Psoas muscle (tissue), 8 donors: ENCODE data around the gene CHRND. TPM values are rescaled to one million over a fixed set of nuclear protein-coding genes. Genes with fewer than 3 reads are reported as not detected.

Experiments
- ATAC-seq, 4 donors: fragments of 200-7000 bp; cut with Tn5 transposase; one replicate each; pipeline ENCODE4 v1.9.1; 2020; ENCODE audit warnings: moderate library complexity in 3 of 4, mild to moderate bottlenecking in 2 of 4
- DNase-seq, 2 donors: peaks; one replicate each; pipeline ENCODE4 v3.0.0-alpha.2; 2020
- H3K27ac ChIP-seq: fragments of 200-600 bp; one replicate; pipeline ENCODE4 v1.8.0; 2022
- H3K27me3 ChIP-seq, 3 donors: fragments of 200-600 bp in 1 of 3; one replicate each; pipeline versions ENCODE4 v1.6.1 to v1.8.0; 2013 to 2022; ENCODE audit warnings: low read length in 2 of 3, mild to moderate bottlenecking in 2 of 3, moderate library complexity in 1 of 3; ENCODE audit not compliant: insufficient read depth in 3 of 3
- H3K36me3 ChIP-seq, 2 donors: fragments of 200-600 bp in 1 of 2; one replicate each; pipeline versions ENCODE4 v1.6.1 to v1.8.0; 2013 to 2022; ENCODE audit warnings: low read depth in 1 of 2, mild to moderate bottlenecking in 1 of 2, moderate library complexity in 1 of 2; ENCODE audit not compliant: insufficient read depth in 1 of 2
- H3K4me1 ChIP-seq: fragments of 200-600 bp; one replicate; pipeline ENCODE4 v1.8.0; 2022
- H3K4me3 ChIP-seq: fragments of 200-600 bp; one replicate; pipeline ENCODE4 v1.8.0; 2022; ENCODE audit warnings: mild to moderate bottlenecking
- H3K9me3 ChIP-seq: fragments of 200-600 bp; one replicate; pipeline ENCODE4 v1.8.0; 2022
- WGBS, 3 donors: extraction: QIAGEN DNeasy Blood & Tissue Kit; methylation state at CpG; one replicate each; pipeline versions ENCODE4 v1.1.6 to v1.1.7; 2013; 5-methylcytosine and 5-hydroxymethylcytosine counted together
- intact Hi-C, 2 donors: fragments of 100-400 bp; cut with DNase I; formaldehyde crosslinking; loops; one replicate each; pipeline versions ENCODE4 v1.11.0 to v1.14.2; 2022
- polyA plus RNA-seq, 3 donors: library from polyadenylated mRNA; stranded (reverse); fragments of 200-250 nt; gene quantifications; one replicate each; pipeline ENCODE4 v1.2.3, GENCODE V29; 2013
- total RNA-seq, 4 donors: library from RNA; stranded (reverse); fragmentation: NEBNext Ultra II Directional in 2 of 4; extraction: Animal tissue kit (Norgen Biotek cat#: 25700) in 2 of 4; gene quantifications; one replicate each; pipeline versions ENCODE4 v1.2.1 to v1.2.4, GENCODE V29; 2021 to 2023
- TF ChIP-seq, protein P1 (sequence below): fragments of 200-600 bp; IDR thresholded peaks from one replicate; pipeline ENCODE4 v1.8.0; 2022; ENCODE audit warnings: antibody characterized with exemption
- donor health status: healthy with polysubstance abuse.
- donor health status: DM: no; HTN: no; CAD: no; lungs with moderate emphysema.
- donor health status: Bipolar disorder and iron deficiency.
- donor health status: healthy.
- donor health status: DM: yes; HTN: yes; CAD: no.
- donor health status: DM: no; HTN: no; CAD: no.
- donor health status: DM: no; HTN: no; CAD: no.
- donor health status: DM: yes; HTN: yes; CAD: no.

The CHRND gene
- total and polyA plus RNA-seq, 7 donors = 6.5 to 300 (median 58.8) TPM

DNA sequence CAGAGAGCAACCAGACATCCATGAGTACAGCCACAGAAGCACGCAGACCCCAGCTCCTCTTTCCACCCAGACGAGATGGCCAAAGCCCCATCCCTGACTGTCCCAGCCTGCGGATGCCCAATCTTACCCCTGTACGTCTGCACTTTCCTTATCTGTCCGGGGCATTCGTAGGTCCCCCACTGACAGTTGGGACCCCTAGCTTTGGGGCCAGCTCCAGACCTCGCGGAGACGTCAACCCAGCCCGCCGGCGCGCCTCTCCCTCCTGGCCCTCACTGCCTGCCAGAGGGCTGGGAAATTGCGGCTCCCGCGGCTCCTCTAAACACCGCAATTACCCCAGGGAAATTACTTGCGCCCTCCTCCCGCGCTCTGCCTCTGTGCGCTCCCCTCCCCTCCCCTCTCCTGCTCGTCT is 40.6 kb upstream of the CHRND start:
- H3K36me3 ChIP-seq = no peaks in the 10 kb centered on the region
- TF ChIP-seq, protein P1, sequence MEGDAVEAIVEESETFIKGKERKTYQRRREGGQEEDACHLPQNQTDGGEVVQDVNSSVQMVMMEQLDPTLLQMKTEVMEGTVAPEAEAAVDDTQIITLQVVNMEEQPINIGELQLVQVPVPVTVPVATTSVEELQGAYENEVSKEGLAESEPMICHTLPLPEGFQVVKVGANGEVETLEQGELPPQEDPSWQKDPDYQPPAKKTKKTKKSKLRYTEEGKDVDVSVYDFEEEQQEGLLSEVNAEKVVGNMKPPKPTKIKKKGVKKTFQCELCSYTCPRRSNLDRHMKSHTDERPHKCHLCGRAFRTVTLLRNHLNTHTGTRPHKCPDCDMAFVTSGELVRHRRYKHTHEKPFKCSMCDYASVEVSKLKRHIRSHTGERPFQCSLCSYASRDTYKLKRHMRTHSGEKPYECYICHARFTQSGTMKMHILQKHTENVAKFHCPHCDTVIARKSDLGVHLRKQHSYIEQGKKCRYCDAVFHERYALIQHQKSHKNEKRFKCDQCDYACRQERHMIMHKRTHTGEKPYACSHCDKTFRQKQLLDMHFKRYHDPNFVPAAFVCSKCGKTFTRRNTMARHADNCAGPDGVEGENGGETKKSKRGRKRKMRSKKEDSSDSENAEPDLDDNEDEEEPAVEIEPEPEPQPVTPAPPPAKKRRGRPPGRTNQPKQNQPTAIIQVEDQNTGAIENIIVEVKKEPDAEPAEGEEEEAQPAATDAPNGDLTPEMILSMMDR = no peak
- no peak for DNase-seq
- H3K27ac ChIP-seq = no peak overlapping the region
- intact Hi-C loops = no loop called here
- no peaks in the 10 kb centered on the region for H3K9me3 ChIP-seq
- ATAC-seq = no peak
- WGBS, 3 donors = 11 to 13% (median 11%) methylated on average over 21 to 22 of the region's 22 CpGs
- peaks cover 0 to 59% (median 22%) of the 10 kb centered on the region in 3 donors for H3K27me3 ChIP-seq
- H3K4me1 ChIP-seq = no peaks in the 10 kb centered on the region
- H3K4me3 ChIP-seq = no peak overlapping the region

DNA sequence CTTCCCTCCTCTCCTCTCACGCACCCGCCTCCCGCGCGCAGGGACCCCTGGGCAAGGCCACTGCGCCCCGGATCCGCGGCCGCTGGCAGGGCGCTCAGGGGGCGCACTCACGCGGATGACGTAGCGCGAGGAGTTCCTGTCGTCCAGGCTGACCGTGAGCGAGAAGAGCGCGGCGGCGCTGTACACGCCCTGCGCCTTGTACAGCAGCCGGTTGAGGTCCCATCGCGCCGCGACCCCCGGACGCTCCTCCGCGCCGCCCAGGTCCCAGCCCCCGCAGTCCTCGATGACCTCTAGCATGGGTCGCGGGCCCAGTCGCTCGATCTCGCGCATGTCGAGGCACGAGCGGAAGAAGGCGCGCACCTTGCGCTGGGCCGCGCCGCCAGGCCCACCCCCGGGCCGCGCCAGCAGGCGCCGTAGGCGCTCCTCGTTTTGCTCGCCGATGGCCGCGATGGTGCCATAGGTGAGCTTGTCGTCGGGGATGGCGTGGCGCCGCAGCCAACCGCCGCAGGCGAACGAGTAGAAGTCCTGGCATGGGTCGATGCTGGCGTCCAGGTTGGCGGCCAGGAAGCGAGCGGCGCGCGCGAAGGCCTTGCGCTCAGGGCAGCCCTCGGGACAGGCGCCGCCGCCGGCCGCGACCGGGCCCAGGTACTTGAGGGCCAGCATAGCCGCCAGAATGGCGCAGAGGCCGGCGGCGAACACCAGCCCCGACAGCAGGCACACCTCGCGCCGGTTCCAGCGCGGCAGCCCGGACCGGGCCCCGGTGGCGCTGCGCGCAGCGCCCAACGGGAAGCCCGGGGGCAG is 40.0 kb upstream of the CHRND start:
- intact Hi-C loops = loop anchor here in 1 of 2 donors (2.0 kb wide), 1 partner anchor 37 kb away; no protein-coding TSS in a partner anchor
- Histone ChIP-seq H3K27me3 (peaks cover 0 to 59% (median 23%) of the 10 kb centered on the region in 3 donors), H3K36me3 (no peaks in the 10 kb centered on the region), H3K9me3 (no peaks in the 10 kb centered on the region), H3K4me1 (no peaks in the 10 kb centered on the region), H3K27ac (no peak overlapping the region), H3K4me3 (no peak overlapping the region)
- TF ChIP-seq, protein P1 = no peak
- DNase-seq (peak in 1 of 2 donors; percentile 46), ATAC-seq (no peak)
- WGBS, 3 donors = 2 to 4% (median 3%) methylated on average over 92 to 111 of the region's 111 CpGs

DNA sequence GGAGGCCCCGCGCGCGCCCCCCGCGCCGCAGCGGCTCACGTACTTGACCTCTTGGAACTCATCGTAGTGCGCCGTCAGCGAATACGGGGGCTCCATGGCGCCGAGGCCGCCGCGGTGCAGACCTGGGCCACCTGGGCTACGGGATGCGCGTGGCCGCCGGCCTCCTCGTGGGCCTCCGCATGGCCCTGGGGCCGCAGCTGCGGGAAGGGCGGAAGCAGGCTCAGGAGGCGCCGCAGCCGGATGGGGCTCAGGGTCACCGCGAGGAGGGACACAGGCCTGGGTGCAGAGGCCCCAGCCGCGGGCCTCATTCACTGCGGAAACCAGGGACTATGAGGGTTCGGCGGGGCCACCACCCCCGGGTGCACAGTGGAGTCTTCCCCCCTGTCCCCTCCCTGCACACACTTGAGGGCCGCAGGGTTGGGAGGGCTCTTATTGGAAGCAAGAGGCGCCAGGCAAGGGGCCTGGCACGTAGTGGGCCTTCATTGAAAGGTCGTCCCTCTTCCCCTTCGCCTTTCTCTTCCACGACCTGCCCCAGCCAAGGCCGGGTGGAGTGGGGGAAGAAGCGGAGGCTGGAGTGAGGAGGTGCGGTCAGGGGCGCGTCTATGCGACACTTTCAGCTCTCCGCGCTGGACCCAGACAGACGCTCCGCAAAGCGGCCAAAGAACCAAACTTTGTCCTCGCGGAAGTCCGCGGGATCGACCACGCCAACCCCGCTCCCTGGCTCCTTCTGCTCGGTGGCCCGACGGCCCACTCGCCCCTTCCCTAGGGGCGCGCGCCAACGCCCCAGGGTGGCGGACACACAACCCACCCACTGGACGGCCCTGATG is 39.2 kb upstream of the CHRND start:
- Histone ChIP-seq H3K4me3 (peak overlapping the region; percentile 47), H3K27ac (no peak overlapping the region), H3K4me1 (no peaks in the 10 kb centered on the region), H3K9me3 (no peaks in the 10 kb centered on the region), H3K27me3 (peaks cover 0 to 59% (median 23%) of the 10 kb centered on the region in 3 donors), H3K36me3 (no peaks in the 10 kb centered on the region)
- DNase-seq (peak in 1 of 2 donors; percentile 49), ATAC-seq (no peak)
- WGBS, 3 donors = 2 to 4% (median 4%) methylated on average over 52 to 74 of the region's 74 CpGs
- intact Hi-C loops = loop anchor here in 1 of 2 donors (2.0 kb wide), 1 partner anchor 36 kb away; no protein-coding TSS in a partner anchor
- TF ChIP-seq, protein P1 = no peak

DNA sequence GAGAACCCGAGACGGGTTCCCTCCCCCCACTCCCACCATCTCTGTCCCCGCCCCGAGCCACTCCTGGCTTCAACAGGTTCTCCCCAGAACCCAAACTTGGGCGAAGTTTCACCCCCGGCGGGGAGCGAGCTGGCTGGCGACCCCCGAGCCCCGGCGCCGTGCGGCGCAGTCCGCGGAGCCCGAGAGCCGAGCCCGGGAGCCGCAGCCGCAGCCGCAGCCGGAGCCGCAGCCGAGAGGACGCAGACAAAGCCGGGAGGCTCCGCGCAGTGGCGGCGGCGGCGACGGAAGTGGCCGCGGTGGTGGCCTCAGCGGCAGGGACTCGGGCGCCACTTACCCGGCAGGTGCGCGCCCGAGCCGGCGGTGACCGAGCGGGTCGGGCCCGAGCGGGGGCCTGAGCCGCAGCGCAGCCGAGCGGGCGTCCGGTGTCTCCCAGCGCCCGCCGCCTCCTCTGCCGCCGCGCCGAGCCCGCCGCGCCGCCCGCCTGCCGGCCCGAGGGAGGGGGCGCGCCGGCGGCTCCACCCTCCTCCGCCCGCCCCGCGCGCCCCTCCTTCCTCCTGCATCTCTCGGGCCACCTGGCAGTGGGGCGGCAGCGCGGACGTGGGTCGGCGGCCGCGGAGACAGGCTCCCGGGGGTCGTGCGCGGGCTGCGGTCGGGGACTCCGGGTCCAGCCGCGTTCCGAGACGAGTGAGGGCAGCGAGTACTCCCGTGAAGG is 38.4 kb upstream of the CHRND start, which contains the start of gene ECEL1:
Gene ECEL1, minus strand, starts transcription at position 450 of the 712 bp plus-strand sequence. CDS start 1,181 bp downstream, outside the sequence.
- DNase-seq (peak in 1 of 2 donors; percentile 44), ATAC-seq (peak in 2 of 4 donors; percentile 49 to 59)
- H3K4me1 ChIP-seq = no peaks in the 10 kb centered on the region
- H3K4me3 ChIP-seq = peak within 1 kb of the TSS; percentile 47
- intact Hi-C loops = loop anchor here in 1 of 2 donors (2.0 kb wide), 1 partner anchor 35 kb away; no protein-coding TSS in a partner anchor
- H3K9me3 ChIP-seq = no peaks in the 10 kb centered on the region
- TF ChIP-seq, protein P1 = no peak
- H3K36me3 ChIP-seq = no peaks in the 10 kb centered on the region
- peaks cover 0 to 59% (median 23%) of the 10 kb centered on the region in 3 donors for H3K27me3 ChIP-seq
- 2 to 4% (median 2%) methylated on average over 50 to 102 of the region's 102 CpGs for WGBS, 3 donors
- H3K27ac ChIP-seq = no peak within 1 kb of the TSS
